ENCODE data around the gene TBX21. TPM values are rescaled to one million over a fixed set of nuclear protein-coding genes. Genes with fewer than 3 reads are reported as not detected.
A peak's percentile ranks its signal among the peaks of the same experiment; 100 is the strongest.

TBX21 gene
- total and polyA plus RNA-seq, 8 donors = 0.25 to 2.8 (median 0.46) TPM; not detected in 1

DNA sequence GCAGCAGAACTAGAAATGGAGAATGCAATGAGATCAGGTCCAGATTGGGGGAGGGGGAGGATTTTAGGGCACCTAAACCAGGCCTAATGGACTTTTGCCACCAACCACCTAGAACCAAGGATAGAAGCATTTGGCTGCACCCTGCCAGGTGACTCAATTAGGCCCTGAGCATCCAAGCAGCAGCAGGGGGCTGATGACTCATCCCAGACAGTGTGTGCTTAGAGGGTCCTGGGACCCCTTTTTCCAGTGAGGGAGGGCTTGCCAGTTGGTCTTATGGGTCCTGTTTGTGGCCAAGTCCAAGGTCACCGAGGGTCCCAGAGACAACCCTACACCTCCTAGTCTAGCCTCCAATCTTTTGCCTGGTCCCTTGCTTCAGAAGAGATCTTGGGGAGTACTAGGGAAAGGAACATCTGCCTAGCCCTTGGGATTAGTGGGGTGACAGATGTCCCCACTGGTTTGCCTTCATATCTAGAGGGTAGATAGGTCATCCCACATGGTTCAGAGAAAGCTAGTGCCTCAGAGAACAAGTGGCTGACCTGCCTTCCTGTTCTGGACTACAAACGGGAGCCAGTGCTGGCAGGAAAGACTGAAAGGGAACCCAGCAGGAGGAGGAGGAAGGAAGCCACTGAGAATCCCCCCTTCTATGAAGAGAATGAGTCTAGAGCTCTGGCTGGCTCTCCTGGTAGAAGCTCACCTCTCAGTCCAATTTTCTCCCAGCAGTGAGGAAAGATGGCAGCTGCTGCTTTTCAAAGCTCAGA, 40.7 kb upstream of the TBX21 start:
- no peaks in the 10 kb centered on the region for H3K27me3 ChIP-seq
- ATAC-seq (no peak), DNase-seq (no peak)
- intact Hi-C loops (cut with DNase I) = no loop called here
- H3K9me3 ChIP-seq = no peaks in the 10 kb centered on the region
- peaks cover 0 to 10% of the 10 kb centered on the region in 2 donors for H3K36me3 ChIP-seq
- no peak for TF ChIP-seq CTCF (IDR thresholded peaks at IDR 0.05)
- H3K27ac ChIP-seq = no peak overlapping the region
- no peak overlapping the region for H3K4me3 ChIP-seq
- H3K4me1 ChIP-seq = peaks cover 0 to 37% of the 10 kb centered on the region in 2 donors

DNA sequence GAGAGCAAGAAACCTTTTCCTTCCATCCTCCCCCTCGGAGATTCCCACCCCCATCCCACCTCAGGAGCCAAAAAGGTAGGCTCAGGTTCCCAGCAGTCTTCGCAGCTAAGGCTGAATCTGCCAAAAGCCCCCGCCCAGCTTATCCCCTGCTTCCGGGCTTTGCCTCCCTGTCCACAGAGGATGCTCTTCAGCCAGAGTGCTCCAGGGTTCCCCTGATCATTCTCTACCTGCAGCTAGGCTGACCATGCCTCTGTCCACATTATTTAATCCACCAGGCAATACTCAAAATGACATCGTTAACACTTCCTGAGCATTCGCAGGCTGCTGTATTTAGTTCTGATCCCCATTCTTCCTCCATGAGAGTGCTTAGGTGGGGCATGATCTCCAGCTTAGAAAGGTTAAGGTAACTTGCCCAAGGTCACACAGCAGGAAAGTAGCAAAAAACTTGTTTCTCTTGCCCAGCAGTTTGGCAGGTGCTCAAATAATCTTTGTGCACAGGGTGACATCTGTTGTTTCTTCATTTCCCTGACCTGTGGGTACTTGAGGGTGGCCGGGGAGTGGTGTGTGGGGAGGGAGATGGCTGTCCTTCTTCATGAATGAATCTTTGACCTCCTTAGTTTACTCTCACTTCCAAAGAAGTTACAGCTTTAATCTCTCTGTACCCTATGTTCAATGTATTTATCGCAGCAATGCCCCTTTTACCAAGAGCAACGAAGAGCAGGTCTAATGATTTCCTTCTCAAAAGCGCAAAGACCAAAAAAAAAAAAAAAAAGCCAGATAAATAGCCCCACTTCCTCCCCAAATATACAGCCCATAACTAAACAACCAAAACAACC, 39.9 kb upstream of the TBX21 start:
- peak; percentile 1 for ATAC-seq
- H3K27me3 ChIP-seq = no peaks in the 10 kb centered on the region
- H3K4me3 ChIP-seq = peak overlapping the region; percentile 92 to 96
- peaks cover 0 to 39% of the 10 kb centered on the region in 2 donors for H3K4me1 ChIP-seq
- no peaks in the 10 kb centered on the region for H3K9me3 ChIP-seq
- H3K36me3 ChIP-seq = peaks cover 0 to 13% of the 10 kb centered on the region in 2 donors
- H3K27ac ChIP-seq = peak overlapping the region in 1 of 2 donors; percentile 95
- TF ChIP-seq CTCF (IDR thresholded peaks at IDR 0.05) = no peak
- no peak for DNase-seq
- intact Hi-C loops (cut with DNase I) = no loop called here

DNA sequence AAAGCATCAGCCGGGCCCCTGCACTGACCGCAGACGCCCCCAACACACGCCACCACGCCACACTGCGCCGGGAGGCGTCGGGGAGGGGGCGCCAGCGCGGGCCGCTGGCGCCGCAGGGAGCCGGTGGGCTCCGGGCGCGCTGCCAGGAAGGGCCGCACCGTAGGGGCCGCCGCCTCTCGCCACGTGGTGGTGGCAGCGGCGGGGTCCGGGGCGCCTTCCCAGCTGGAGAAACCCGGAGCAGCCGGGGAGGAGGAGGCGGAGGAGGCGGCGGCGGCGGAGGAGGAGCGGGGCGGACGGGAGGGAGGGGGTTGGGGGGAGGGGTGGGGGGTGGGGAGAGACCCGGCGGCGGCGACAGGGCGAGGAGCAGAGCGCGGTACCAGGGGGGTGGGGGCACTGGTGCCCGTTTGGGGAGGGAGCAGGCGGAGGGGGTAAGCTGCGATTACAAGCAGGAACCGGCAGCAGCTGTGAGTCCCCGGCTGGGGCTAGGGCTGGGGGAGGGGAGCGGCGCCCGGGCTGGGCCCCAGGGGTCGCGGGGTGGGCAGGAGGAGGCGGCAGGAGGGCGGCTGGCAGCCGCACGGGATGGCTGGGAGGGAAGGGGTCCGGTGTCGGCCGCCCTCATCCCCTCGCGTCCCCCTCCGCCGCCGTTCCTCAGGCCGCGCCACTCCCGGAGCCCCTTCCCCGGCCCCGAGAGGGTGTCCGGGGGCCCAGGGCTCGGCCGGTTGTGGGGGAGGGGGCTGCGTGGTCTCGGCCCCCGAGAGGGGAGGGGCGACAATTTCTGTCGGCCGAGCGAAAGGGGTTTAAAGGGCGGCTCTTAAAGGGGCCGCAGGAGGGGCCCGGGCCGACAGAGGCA, 39.1 kb upstream of the TBX21 start, which contains the start of gene TBKBP1:
Gene TBKBP1, plus strand, starts transcription at position 431 of the 850 bp plus-strand sequence. CDS start 1,952 bp downstream, outside the sequence.
- Histone ChIP-seq H3K36me3 (peaks cover 0 to 19% of the 10 kb centered on the region in 2 donors), H3K9me3 (no peaks in the 10 kb centered on the region), H3K27me3 (no peaks in the 10 kb centered on the region), H3K4me1 (peaks cover 0 to 43% of the 10 kb centered on the region in 2 donors), H3K27ac (peak within 1 kb of the TSS; percentile 80 to 95), H3K4me3 (peak within 1 kb of the TSS; percentile 92 to 96)
- intact Hi-C loops (cut with DNase I) = no loop called here
- no peak for TF ChIP-seq CTCF (IDR thresholded peaks at IDR 0.05)
- ATAC-seq = peak; percentile 45
- DNase-seq = peak; percentile 57 to 91 (median 87)

- H3K27ac ChIP-seq = peak overlapping the region; percentile 80 to 95
- H3K4me3 ChIP-seq = peak overlapping the region; percentile 92 to 96
- ATAC-seq (peak; percentile 71), DNase-seq (peak; percentile 41 to 96 (median 63))
- peaks cover 0 to 27% of the 10 kb centered on the region in 2 donors for H3K36me3 ChIP-seq
- peaks cover 0 to 43% of the 10 kb centered on the region in 2 donors for H3K4me1 ChIP-seq
- no peaks in the 10 kb centered on the region for H3K27me3 ChIP-seq
- intact Hi-C loops (cut with DNase I) = no loop called here
- H3K9me3 ChIP-seq = no peaks in the 10 kb centered on the region
- TF ChIP-seq CTCF (IDR thresholded peaks at IDR 0.05) = no peak
These were observed 38.2 kb upstream of the TBX21 start for GRCh38 chr17:47694581-47695428.

Measured in left lung (tissue), 10 donors.